Smooth muscle cell (in vitro differentiated cells): ENCODE data around the gene PCSK6. TPM values are rescaled to one million over a fixed set of nuclear protein-coding genes. Genes with fewer than 3 reads are reported as not detected.

Experiments used
- DNase-seq: peaks from one replicate; lab custom pipeline; 2025; ENCODE audit not compliant: unreplicated experiment; lab: John Stamatoyannopoulos, UW
- H2AFZ ChIP-seq: fragments of 200-600 bp; sonication (generic); 2 replicates; pipeline ENCODE4 v1.6.0; 2016; ENCODE audit warnings: antibody characterized with exemption, low read depth, mild to moderate bottlenecking
- H3F3A ChIP-seq: fragments of 200-600 bp; sonication (generic); 2 replicates; pipeline ENCODE4 v1.6.0; 2017; ENCODE audit warnings: antibody characterized with exemption, low read depth
- H3K27ac ChIP-seq: fragments of 200-600 bp; sonication (generic); 2 replicates; pipeline ENCODE4 v1.5.1; 2016; ENCODE audit warnings: low read depth, mild to moderate bottlenecking
- H3K27me3 ChIP-seq: fragments of 200-600 bp; sonication (generic); 2 replicates; pipeline ENCODE4 v1.6.1; 2016; ENCODE audit warnings: low read depth, mild to moderate bottlenecking
- H3K36me3 ChIP-seq: fragments of 200-600 bp; sonication (generic); 2 replicates; pipeline ENCODE4 v1.5.1; 2016; ENCODE audit warnings: low read depth
- H3K4me1 ChIP-seq: fragments of 200-600 bp; sonication (generic); 2 replicates; pipeline ENCODE4 v1.5.1; 2016; ENCODE audit warnings: low read depth
- H3K4me2 ChIP-seq: fragments of 200-600 bp; sonication (generic); 2 replicates; pipeline ENCODE4 v1.6.0; 2016; ENCODE audit warnings: mild to moderate bottlenecking
- H3K4me3 ChIP-seq: fragments of 200-600 bp; sonication (generic); 2 replicates; pipeline ENCODE4 v1.5.1; 2016; ENCODE audit warnings: mild to moderate bottlenecking
- H3K79me2 ChIP-seq: fragments of 200-600 bp; sonication (generic); 2 replicates; pipeline ENCODE4 v1.6.0; 2016; ENCODE audit warnings: low read depth, mild to moderate bottlenecking
- H3K9ac ChIP-seq: fragments of 200-600 bp; sonication (generic); 2 replicates; pipeline ENCODE4 v1.6.0; 2016; ENCODE audit warnings: low read depth
- H3K9me3 ChIP-seq: fragments of 200-600 bp; sonication (generic); replicated peaks from 2 replicates; pipeline ENCODE4 v1.5.1; 2016; ENCODE audit warnings: low read depth
- H4K20me1 ChIP-seq: fragments of 200-600 bp; sonication (generic); 2 replicates; pipeline ENCODE4 v1.6.0; 2016; ENCODE audit warnings: low read depth
- CTCF ChIP-seq: fragments of 200-600 bp; sonication (generic); IDR thresholded peaks from 2 replicates; pipeline ENCODE4 v1.5.1; 2017; ENCODE audit warnings: borderline replicate concordance, mild to moderate bottlenecking, antibody characterized with exemption; ENCODE audit not compliant: insufficient read depth, poor library complexity, severe bottlenecking
- WGBS: methylation state at CpG from one replicate; pipeline ENCODE4 v1.1.7; 2016; ENCODE audit warnings: low lambda C conversion rate; 5-methylcytosine and 5-hydroxymethylcytosine counted together
- polyA plus RNA-seq: library from polyadenylated mRNA; unstranded; fragments of >200 nt; fragmentation: Nextera tagmentation; extraction: Ambion mirVana; gene quantifications from 2 replicates; pipeline ENCODE4 v1.2.1, GENCODE V29; 2016
- total RNA-seq: library from RNA; depleted of rRNA; stranded (reverse); fragments of >200 nt; gene quantifications from 2 replicates; pipeline ENCODE4 v1.2.3, GENCODE V29; 2014

PCSK6 gene
- total and polyA plus RNA-seq, 2 experiments from 2014 or later = 17.5 TPM

- Histone ChIP-seq H3K79me2 (no peaks in the 10 kb centered on the region), H3K4me2 (no peak overlapping the region), H3K4me3 (no peak overlapping the region), H2AFZ (no peak overlapping the region), H3K4me1 (no peaks in the 10 kb centered on the region), H3K9me3 (no peaks in the 10 kb centered on the region), H3K36me3 (no peaks in the 10 kb centered on the region), H3K27ac (no peak overlapping the region), H3K9ac (no peak overlapping the region), H4K20me1 (no peaks in the 10 kb centered on the region), H3K27me3 (no peaks in the 10 kb centered on the region), H3F3A (no peaks in the 10 kb centered on the region)
- no peak for DNase-seq
- 94% methylated on average over 21 of the region's 21 CpGs for WGBS
- no peak for TF ChIP-seq CTCF
Measured at GRCh38 chr15:101438482-101439284, 50.8 kb downstream of the PCSK6 start.

- WGBS = 94% methylated on average over 19 of the region's 19 CpGs
- H2AFZ ChIP-seq = no peak overlapping the region
Measured at GRCh38 chr15:101437618-101438481, 51.7 kb downstream of the PCSK6 start.

GRCh38 chr15:101437209-101437608 lies 52.3 kb downstream of the PCSK6 start:
- WGBS = 85% methylated on average over 12 of the region's 12 CpGs
- no peaks in the 10 kb centered on the region for H3F3A ChIP-seq
- H3K36me3 ChIP-seq = no peaks in the 10 kb centered on the region
- DNase-seq = no peak
- no peak for TF ChIP-seq CTCF
- no peaks in the 10 kb centered on the region for H3K27me3 ChIP-seq
- H3K9ac ChIP-seq = no peak overlapping the region
- H4K20me1 ChIP-seq = no peaks in the 10 kb centered on the region
- no peak overlapping the region for H3K27ac ChIP-seq
- H3K4me2 ChIP-seq = no peak overlapping the region
- no peaks in the 10 kb centered on the region for H3K4me1 ChIP-seq
- H2AFZ ChIP-seq = no peak overlapping the region
- no peak overlapping the region for H3K4me3 ChIP-seq
- H3K9me3 ChIP-seq = no peaks in the 10 kb centered on the region
- no peaks in the 10 kb centered on the region for H3K79me2 ChIP-seq

More at GRCh38 chr15:101437618-101438481, 51.7 kb downstream of the PCSK6 start:
- Histone ChIP-seq H3K27me3 (no peaks in the 10 kb centered on the region), H3K9ac (no peak overlapping the region), H3K4me1 (no peaks in the 10 kb centered on the region), H3F3A (no peaks in the 10 kb centered on the region), H3K4me3 (no peak overlapping the region), H3K27ac (no peak overlapping the region), H4K20me1 (no peaks in the 10 kb centered on the region), H3K4me2 (no peak overlapping the region), H3K36me3 (no peaks in the 10 kb centered on the region), H3K9me3 (no peaks in the 10 kb centered on the region), H3K79me2 (no peaks in the 10 kb centered on the region)
- DNase-seq = no peak
- no peak for TF ChIP-seq CTCF
